ENCODE measurements around the gene HIVEP1. TPM values are rescaled to one million over a fixed set of nuclear protein-coding genes. Genes with fewer than 3 reads are reported as not detected.

HIVEP1 gene
- total RNA-seq, 2 experiments from 2014 or later, result 21.7 to 27.8 TPM

DNA sequence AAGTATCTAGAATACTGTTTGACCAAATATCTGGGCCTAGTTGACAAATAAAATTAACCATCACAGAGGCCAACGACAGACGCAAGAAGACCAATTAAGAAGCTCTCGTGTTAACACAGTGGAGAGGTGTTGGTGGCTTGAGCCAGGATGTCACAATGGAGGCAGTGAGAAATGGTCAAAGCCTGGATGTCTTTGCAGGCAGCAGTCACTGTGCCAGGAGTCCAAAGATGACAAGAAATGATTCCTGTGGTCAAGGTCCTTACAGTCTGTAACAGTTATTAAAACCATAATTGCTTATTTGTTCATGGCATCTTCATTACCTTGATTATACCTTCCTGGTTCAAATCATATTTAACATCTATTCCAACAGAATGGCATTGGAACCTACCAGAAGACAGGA is 186.7 kb downstream of the HIVEP1 start:
- ChIA-PET POLR2A (no interaction called here), CTCF (no interaction called here)
- Mint-ChIP-seq H3K36me3 (ENCODE audit: low read depth) (no peaks in the 10 kb centered on the region), H3K4me1 (no peaks in the 10 kb centered on the region), H3K9me3 (no peaks in the 10 kb centered on the region), H3K27ac (no peak overlapping the region), H3K27me3 (no peaks in the 10 kb centered on the region), H3K4me3 (no peak overlapping the region)
- DNase-seq, result no peak

- Mint-ChIP-seq H3K4me3 (no peak overlapping the region), H3K4me1 (no peaks in the 10 kb centered on the region), H3K36me3 (ENCODE audit: low read depth) (no peaks in the 10 kb centered on the region), H3K27me3 (peaks cover 7% of the 10 kb centered on the region), H3K27ac (no peak overlapping the region), H3K9me3 (no peaks in the 10 kb centered on the region)
- no peak for DNase-seq
- CTCF ChIA-PET, result no interaction called here
- POLR2A ChIA-PET, result no interaction called here
Observed at GRCh38 chr6:12200015-12200564, 188.0 kb downstream of the HIVEP1 start.

- H3K36me3 Mint-ChIP-seq (ENCODE audit: low read depth), result no peaks in the 10 kb centered on the region
- no peak for DNase-seq
- H3K27ac Mint-ChIP-seq, result no peak overlapping the region
- ChIA-PET CTCF (no interaction called here), POLR2A (no interaction called here)
- no peaks in the 10 kb centered on the region for H3K4me1 Mint-ChIP-seq
- peaks cover 7% of the 10 kb centered on the region for H3K27me3 Mint-ChIP-seq
- H3K9me3 Mint-ChIP-seq, result no peaks in the 10 kb centered on the region
- no peak overlapping the region for H3K4me3 Mint-ChIP-seq
Observed at GRCh38 chr6:12200761-12201160, 188.6 kb downstream of the HIVEP1 start.

GRCh38 chr6:12203001-12203400 is 190.9 kb downstream of the HIVEP1 start:
- DNase-seq, result no peak
- Mint-ChIP-seq H3K4me1 (peaks cover under 1% of the 10 kb centered on the region), H3K9me3 (no peaks in the 10 kb centered on the region), H3K27me3 (peaks cover 7% of the 10 kb centered on the region), H3K27ac (no peak overlapping the region), H3K36me3 (ENCODE audit: low read depth) (no peaks in the 10 kb centered on the region), H3K4me3 (no peak overlapping the region)
- ChIA-PET POLR2A (no interaction called here), CTCF (no interaction called here)

GRCh38 chr6:12208190-12208589 is 196.1 kb downstream of the HIVEP1 start:
- ChIA-PET CTCF (no interaction called here), POLR2A (no interaction called here)
- H3K4me3 Mint-ChIP-seq, result no peak overlapping the region

DNA sequence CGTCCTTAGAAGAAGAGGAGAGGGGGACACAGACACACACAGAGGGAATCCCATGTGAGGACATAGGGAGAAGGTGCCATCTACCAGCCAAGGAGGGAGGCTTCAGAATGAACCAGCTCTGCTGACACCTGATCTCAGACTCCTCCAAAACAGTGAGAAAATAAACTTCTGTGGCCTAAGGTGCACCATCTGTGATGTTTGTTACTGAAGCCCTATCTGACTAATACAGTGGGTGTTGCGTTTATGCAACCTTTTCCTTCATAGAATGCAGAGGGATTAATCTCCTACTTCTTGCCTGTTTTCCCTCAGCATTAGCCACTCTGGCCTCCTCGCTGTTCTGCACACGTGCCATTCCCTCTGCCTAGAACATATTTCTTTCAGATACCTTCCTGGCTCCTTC is 196.6 kb downstream of the HIVEP1 start:
- Mint-ChIP-seq H3K4me3 (no peak overlapping the region), H3K4me1 (peaks cover 3% of the 10 kb centered on the region), H3K27ac (no peak overlapping the region), H3K27me3 (peaks cover 9% of the 10 kb centered on the region), H3K9me3 (no peaks in the 10 kb centered on the region), H3K36me3 (ENCODE audit: low read depth) (no peaks in the 10 kb centered on the region)
- DNase-seq, result no peak
- ChIA-PET CTCF (no interaction called here), POLR2A (no interaction called here)

More at GRCh38 chr6:12208190-12208589, 196.1 kb downstream of the HIVEP1 start:
- peaks cover 3% of the 10 kb centered on the region for H3K4me1 Mint-ChIP-seq
- no peak for DNase-seq
- H3K36me3 Mint-ChIP-seq (ENCODE audit: low read depth), result no peaks in the 10 kb centered on the region
- no peak overlapping the region for H3K27ac Mint-ChIP-seq
- peaks cover 9% of the 10 kb centered on the region for H3K27me3 Mint-ChIP-seq
- H3K9me3 Mint-ChIP-seq, result no peaks in the 10 kb centered on the region

Other genes starting within 250 kb of the HIVEP1 start
- gene ADTRP, start 233.5 kb upstream of the HIVEP1 start, total RNA-seq, result 1 to 10 TPM; 5.5 to 6.0 TPM

All from activated CD4-positive, alpha-beta memory T cell treated with anti-CD3 and anti-CD28 coated beads, Interleukin-2, amount 10 ng/mL, durations not matched to agents 7 days and 5 days (primary cell).